IPS-15b (cell line): ENCODE data around the gene NR1D2.

Experiments used
- H3K27me3 ChIP-seq: one replicate; pipeline ENCODE4 v1.6.1; 2013; ENCODE audit warnings: low read length; ENCODE audit not compliant: control insufficient read depth, insufficient read depth
- H3K36me3 ChIP-seq: one replicate; pipeline ENCODE4 v1.6.1; 2013; ENCODE audit warnings: low read length; ENCODE audit not compliant: control insufficient read depth, insufficient read depth
- H3K4me1 ChIP-seq: one replicate; pipeline ENCODE4 v1.6.1; 2013; ENCODE audit warnings: mild to moderate bottlenecking, low read length; ENCODE audit not compliant: control insufficient read depth, insufficient read depth
- H3K4me3 ChIP-seq: one replicate; pipeline ENCODE4 v1.5.1; 2013; ENCODE audit warnings: low read depth, low read length
- H3K9ac ChIP-seq: one replicate; pipeline ENCODE4 v1.6.1; 2013; ENCODE audit warnings: low read depth, mild to moderate bottlenecking, low read length
- H3K9me3 ChIP-seq: one replicate; pipeline ENCODE4 v1.6.1; 2013; ENCODE audit warnings: mild to moderate bottlenecking, low read length; ENCODE audit not compliant: control insufficient read depth, insufficient read depth

The NR1D2 gene

GRCh38 chr3:23968463-23969184 lies 23.5 kb downstream of the NR1D2 start:
- Histone ChIP-seq H3K9ac (no peak overlapping the region), H3K36me3 (peaks cover 3% of the 10 kb centered on the region), H3K4me3 (no peak overlapping the region), H3K9me3 (no peaks in the 10 kb centered on the region), H3K4me1 (no peaks in the 10 kb centered on the region), H3K27me3 (no peaks in the 10 kb centered on the region)

- no peak overlapping the region for H3K4me3 ChIP-seq
- no peaks in the 10 kb centered on the region for H3K4me1 ChIP-seq
- peaks cover 3% of the 10 kb centered on the region for H3K36me3 ChIP-seq
- H3K27me3 ChIP-seq: no peaks in the 10 kb centered on the region
- H3K9me3 ChIP-seq: no peaks in the 10 kb centered on the region
- H3K9ac ChIP-seq: no peak overlapping the region
Measured at GRCh38 chr3:23969393-23969792, 24.3 kb downstream of the NR1D2 start.

- Histone ChIP-seq H3K27me3 (no peaks in the 10 kb centered on the region), H3K4me1 (no peaks in the 10 kb centered on the region), H3K36me3 (peaks cover 3% of the 10 kb centered on the region), H3K9ac (no peak overlapping the region), H3K9me3 (no peaks in the 10 kb centered on the region), H3K4me3 (no peak overlapping the region)
Measured at GRCh38 chr3:23971684-23972083, 26.6 kb downstream of the NR1D2 start.

- Histone ChIP-seq H3K9ac (no peak overlapping the region), H3K9me3 (no peaks in the 10 kb centered on the region), H3K27me3 (no peaks in the 10 kb centered on the region), H3K36me3 (no peaks in the 10 kb centered on the region), H3K4me1 (no peaks in the 10 kb centered on the region), H3K4me3 (no peak overlapping the region)
Measured at GRCh38 chr3:23976555-23976954, 31.5 kb downstream of the NR1D2 start.

GRCh38 chr3:23979569-23979968 lies 34.5 kb downstream of the NR1D2 start:
- Histone ChIP-seq H3K4me3 (no peak overlapping the region), H3K9me3 (no peaks in the 10 kb centered on the region), H3K9ac (no peak overlapping the region), H3K27me3 (no peaks in the 10 kb centered on the region), H3K4me1 (no peaks in the 10 kb centered on the region), H3K36me3 (no peaks in the 10 kb centered on the region)

GRCh38 chr3:23981136-23981535 lies 36.0 kb downstream of the NR1D2 start:
- H3K9me3 ChIP-seq: no peaks in the 10 kb centered on the region
- H3K36me3 ChIP-seq: no peaks in the 10 kb centered on the region
- no peak overlapping the region for H3K9ac ChIP-seq
- H3K4me1 ChIP-seq: no peaks in the 10 kb centered on the region
- no peak overlapping the region for H3K4me3 ChIP-seq
- no peaks in the 10 kb centered on the region for H3K27me3 ChIP-seq

- no peak overlapping the region for H3K4me3 ChIP-seq
- no peaks in the 10 kb centered on the region for H3K27me3 ChIP-seq
- H3K36me3 ChIP-seq: no peaks in the 10 kb centered on the region
- H3K9me3 ChIP-seq: no peaks in the 10 kb centered on the region
- H3K4me1 ChIP-seq: no peaks in the 10 kb centered on the region
- no peak overlapping the region for H3K9ac ChIP-seq
Measured at GRCh38 chr3:23981955-23982354, 36.9 kb downstream of the NR1D2 start.

GRCh38 chr3:23984934-23985333 lies 39.8 kb downstream of the NR1D2 start:
- Histone ChIP-seq H3K4me3 (no peak overlapping the region), H3K9ac (no peak overlapping the region), H3K4me1 (no peaks in the 10 kb centered on the region), H3K27me3 (no peaks in the 10 kb centered on the region), H3K9me3 (no peaks in the 10 kb centered on the region), H3K36me3 (no peaks in the 10 kb centered on the region)

GRCh38 chr3:23985747-23986544 lies 40.9 kb downstream of the NR1D2 start:
- no peaks in the 10 kb centered on the region for H3K36me3 ChIP-seq
- H3K9me3 ChIP-seq: no peaks in the 10 kb centered on the region
- no peaks in the 10 kb centered on the region for H3K27me3 ChIP-seq
- H3K4me3 ChIP-seq: no peak overlapping the region
- H3K4me1 ChIP-seq: no peaks in the 10 kb centered on the region
- H3K9ac ChIP-seq: no peak overlapping the region

- Histone ChIP-seq H3K36me3 (no peaks in the 10 kb centered on the region), H3K4me1 (peaks cover 2% of the 10 kb centered on the region), H3K9me3 (no peaks in the 10 kb centered on the region), H3K9ac (no peak overlapping the region), H3K4me3 (no peak overlapping the region), H3K27me3 (no peaks in the 10 kb centered on the region)
Measured at GRCh38 chr3:23987356-23987755, 42.3 kb downstream of the NR1D2 start.

GRCh38 chr3:23991306-23991682 lies 46.2 kb downstream of the NR1D2 start:
- no peaks in the 10 kb centered on the region for H3K36me3 ChIP-seq
- no peaks in the 10 kb centered on the region for H3K9me3 ChIP-seq
- H3K27me3 ChIP-seq: no peaks in the 10 kb centered on the region
- H3K4me3 ChIP-seq: no peak overlapping the region
- H3K4me1 ChIP-seq: peaks cover 3% of the 10 kb centered on the region
- H3K9ac ChIP-seq: no peak overlapping the region
